ENCODE results near the gene KCTD2. TPM values are rescaled to one million over a fixed set of nuclear protein-coding genes. Genes with fewer than 3 reads are reported as not detected.

KCTD2 gene
- total RNA-seq, 6 donors from 2014 or later: 17.8 to 26.1 (median 22.9) TPM

- WGBS, 2 donors: 87 to 91% methylated on average over 8 of the region's 8 CpGs
These were observed 17.4 kb downstream of the KCTD2 start for GRCh38 chr17:75064460-75064859.

GRCh38 chr17:75064867-75065561 is 18.0 kb downstream of the KCTD2 start:
- H3K27ac ChIP-seq: no peak overlapping the region
- peaks cover 0 to 6% (median 2%) of the 10 kb centered on the region in 4 donors for H3K4me1 ChIP-seq
- DNase-seq: no peak
- no peak overlapping the region for H3K4me3 ChIP-seq
- no peak for TF ChIP-seq POLR2A (IDR thresholded peaks at IDR 0.05)
- TF ChIP-seq, protein P1, sequence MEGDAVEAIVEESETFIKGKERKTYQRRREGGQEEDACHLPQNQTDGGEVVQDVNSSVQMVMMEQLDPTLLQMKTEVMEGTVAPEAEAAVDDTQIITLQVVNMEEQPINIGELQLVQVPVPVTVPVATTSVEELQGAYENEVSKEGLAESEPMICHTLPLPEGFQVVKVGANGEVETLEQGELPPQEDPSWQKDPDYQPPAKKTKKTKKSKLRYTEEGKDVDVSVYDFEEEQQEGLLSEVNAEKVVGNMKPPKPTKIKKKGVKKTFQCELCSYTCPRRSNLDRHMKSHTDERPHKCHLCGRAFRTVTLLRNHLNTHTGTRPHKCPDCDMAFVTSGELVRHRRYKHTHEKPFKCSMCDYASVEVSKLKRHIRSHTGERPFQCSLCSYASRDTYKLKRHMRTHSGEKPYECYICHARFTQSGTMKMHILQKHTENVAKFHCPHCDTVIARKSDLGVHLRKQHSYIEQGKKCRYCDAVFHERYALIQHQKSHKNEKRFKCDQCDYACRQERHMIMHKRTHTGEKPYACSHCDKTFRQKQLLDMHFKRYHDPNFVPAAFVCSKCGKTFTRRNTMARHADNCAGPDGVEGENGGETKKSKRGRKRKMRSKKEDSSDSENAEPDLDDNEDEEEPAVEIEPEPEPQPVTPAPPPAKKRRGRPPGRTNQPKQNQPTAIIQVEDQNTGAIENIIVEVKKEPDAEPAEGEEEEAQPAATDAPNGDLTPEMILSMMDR (IDR thresholded peaks at IDR 0.05): no peak
- no peak for TF ChIP-seq POLR2AphosphoS5 (IDR thresholded peaks at IDR 0.05)
- no peak for TF ChIP-seq EP300 (IDR thresholded peaks at IDR 0.05)
- no peaks in the 10 kb centered on the region for H3K9me3 ChIP-seq
- H3K27me3 ChIP-seq: no peaks in the 10 kb centered on the region
- peaks cover 5 to 53% (median 37%) of the 10 kb centered on the region in 4 donors for H3K36me3 ChIP-seq
- ATAC-seq (ENCODE audit: low FRiP score in 2 of 2): no peak
- WGBS, 2 donors: 91 to 93% methylated on average over 17 to 18 of the region's 18 CpGs

More at GRCh38 chr17:75064460-75064859, 17.4 kb downstream of the KCTD2 start:
- H3K36me3 ChIP-seq: peaks cover 5 to 59% (median 37%) of the 10 kb centered on the region in 4 donors
- TF ChIP-seq, protein P1 (IDR thresholded peaks at IDR 0.05): no peak
- DNase-seq (no peak), ATAC-seq (ENCODE audit: low FRiP score in 2 of 2) (no peak)
- H3K4me1 ChIP-seq: peaks cover 3 to 12% (median 7%) of the 10 kb centered on the region in 4 donors
- H3K4me3 ChIP-seq: no peak overlapping the region
- H3K9me3 ChIP-seq: no peaks in the 10 kb centered on the region
- no peak overlapping the region for H3K27ac ChIP-seq
- H3K27me3 ChIP-seq: no peaks in the 10 kb centered on the region

- TF ChIP-seq, protein P1 (IDR thresholded peaks at IDR 0.05): no peak
- TF ChIP-seq POLR2AphosphoS5 (IDR thresholded peaks at IDR 0.05): no peak
- TF ChIP-seq POLR2A (IDR thresholded peaks at IDR 0.05): no peak
- Histone ChIP-seq H3K4me3 (no peak overlapping the region), H3K36me3 (peaks cover 5 to 47% (median 36%) of the 10 kb centered on the region in 4 donors), H3K27me3 (no peaks in the 10 kb centered on the region), H3K27ac (no peak overlapping the region), H3K4me1 (peaks cover 0 to under 1% (median 0%) of the 10 kb centered on the region in 4 donors), H3K9me3 (no peaks in the 10 kb centered on the region)
- 73 to 78% methylated on average over 6 of the region's 6 CpGs for WGBS, 2 donors
- DNase-seq: no peak
- no peak for ATAC-seq (ENCODE audit: low FRiP score in 2 of 2)
These were observed 18.6 kb downstream of the KCTD2 start for GRCh38 chr17:75065562-75066151.

- no peak for ATAC-seq (ENCODE audit: low FRiP score in 2 of 2)
- TF ChIP-seq, protein P1 (IDR thresholded peaks at IDR 0.05): no peak
- no peak for TF ChIP-seq POLR2AphosphoS5 (IDR thresholded peaks at IDR 0.05)
- TF ChIP-seq EP300 (IDR thresholded peaks at IDR 0.05): no peak
- TF ChIP-seq POLR2A (IDR thresholded peaks at IDR 0.05): no peak
- H3K4me1 ChIP-seq: no peaks in the 10 kb centered on the region
- no peak for DNase-seq
- H3K9me3 ChIP-seq: no peaks in the 10 kb centered on the region
- no peaks in the 10 kb centered on the region for H3K27me3 ChIP-seq
- no peak overlapping the region for H3K4me3 ChIP-seq
- H3K36me3 ChIP-seq: peaks cover 0 to 25% (median 21%) of the 10 kb centered on the region in 4 donors
- H3K27ac ChIP-seq: no peak overlapping the region
- WGBS, 2 donors: 46 to 47% methylated on average over 4 of the region's 4 CpGs
These were observed 20.8 kb downstream of the KCTD2 start for GRCh38 chr17:75067856-75068255.
